Measurements from ENCODE around the gene DICER1. TPM values are rescaled to one million over a fixed set of nuclear protein-coding genes. Genes with fewer than 3 reads are reported as not detected.

Gene DICER1
- total RNA-seq, 1 donor from 2014 or later, result 33.1 TPM

DNA sequence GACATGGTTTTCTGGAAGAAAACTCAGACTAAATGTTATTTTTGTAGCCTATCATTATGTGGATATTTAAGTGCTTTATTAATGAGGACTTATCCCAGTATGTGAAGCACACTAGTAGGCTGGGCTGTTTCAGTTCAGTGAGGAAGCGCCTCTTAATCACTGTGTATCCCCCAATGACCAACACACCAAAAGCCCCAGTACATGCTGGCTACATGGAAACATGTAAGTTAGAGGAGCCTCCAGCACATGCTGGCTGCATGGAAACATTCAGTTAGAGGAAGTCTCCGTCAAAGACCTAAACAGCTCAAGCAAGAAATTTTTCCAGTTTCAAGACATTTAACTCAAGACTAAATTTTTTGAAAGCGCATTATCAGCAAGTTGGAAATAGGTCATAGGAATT, 26.8 kb downstream of the DICER1 start:
- intact Hi-C loops (cut with DNase I), result no loop called here
- DNase-seq (ENCODE audit: low spot score), result no peak

DNA sequence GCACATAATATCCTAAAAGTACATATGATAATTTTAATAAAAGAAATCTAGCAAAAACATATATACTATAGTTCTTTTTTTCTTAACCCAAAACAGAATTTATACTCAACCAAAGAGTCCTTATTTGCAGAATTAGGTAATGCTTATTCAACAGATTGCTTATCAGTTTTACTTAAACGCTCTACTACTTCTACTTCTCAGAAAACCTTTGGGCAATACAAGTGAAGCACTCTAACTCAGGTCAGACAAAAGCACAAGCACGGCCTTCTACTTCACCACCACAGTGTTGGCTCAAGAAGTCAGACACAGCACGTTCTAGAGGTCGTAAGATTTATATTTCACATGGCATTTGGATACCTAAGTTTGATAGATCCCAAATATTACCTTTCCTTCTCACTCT, 29.2 kb downstream of the DICER1 start:
- no peak for DNase-seq (ENCODE audit: low spot score)
- intact Hi-C loops (cut with DNase I), result no loop called here

DNA sequence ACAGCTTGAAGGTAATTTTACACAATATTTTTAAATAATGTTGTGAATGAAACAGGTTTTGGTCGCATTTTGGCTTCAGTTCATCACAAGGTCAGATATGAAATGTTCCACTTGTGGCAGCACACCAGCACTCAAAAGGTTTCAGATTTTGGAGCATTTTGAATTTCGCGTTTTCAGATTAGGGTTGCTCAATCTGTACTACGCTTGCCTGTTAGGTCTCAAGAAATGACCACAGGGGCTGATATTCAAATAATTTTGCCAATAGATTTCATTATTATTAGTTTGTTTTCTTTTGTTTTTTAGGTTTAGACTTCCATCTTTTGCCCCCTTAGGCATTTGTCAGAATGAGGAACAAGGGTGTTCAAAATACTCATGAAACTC, 29.8 kb downstream of the DICER1 start:
- intact Hi-C loops (cut with DNase I), result no loop called here

DNA sequence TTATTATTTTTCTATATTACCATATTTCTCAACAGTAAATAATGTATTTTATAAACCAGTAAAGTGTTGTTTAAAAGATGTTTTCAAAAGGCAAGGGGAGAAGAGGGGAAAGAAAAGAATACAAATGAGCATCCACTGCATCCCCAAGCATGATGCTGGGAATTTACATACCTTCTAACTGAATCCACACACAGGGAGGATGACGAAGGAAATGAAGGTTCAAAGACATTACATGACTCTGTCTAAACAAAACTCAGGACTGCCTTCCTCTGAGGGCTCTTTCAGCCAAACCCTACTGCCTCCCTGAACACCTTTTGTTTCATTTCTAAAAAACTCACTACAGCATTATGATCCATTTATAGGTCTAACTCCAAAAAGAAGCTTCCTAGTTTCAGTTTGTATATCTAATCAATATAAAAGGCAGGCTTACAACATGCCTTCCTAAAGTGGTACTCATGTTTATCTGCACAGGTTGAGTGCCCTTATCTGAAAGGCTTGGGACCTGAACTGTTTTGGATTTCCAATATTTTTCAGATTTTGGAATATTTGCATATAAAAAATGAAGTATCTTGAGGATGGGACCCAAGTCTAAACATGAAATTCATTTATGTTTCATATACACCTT, 30.3 kb downstream of the DICER1 start:
- intact Hi-C loops (cut with DNase I), result no loop called here
- no peak for DNase-seq (ENCODE audit: low spot score)

More for the DNA sequence above, 29.8 kb downstream of the DICER1 start:
- no peak for DNase-seq (ENCODE audit: low spot score)

DNA sequence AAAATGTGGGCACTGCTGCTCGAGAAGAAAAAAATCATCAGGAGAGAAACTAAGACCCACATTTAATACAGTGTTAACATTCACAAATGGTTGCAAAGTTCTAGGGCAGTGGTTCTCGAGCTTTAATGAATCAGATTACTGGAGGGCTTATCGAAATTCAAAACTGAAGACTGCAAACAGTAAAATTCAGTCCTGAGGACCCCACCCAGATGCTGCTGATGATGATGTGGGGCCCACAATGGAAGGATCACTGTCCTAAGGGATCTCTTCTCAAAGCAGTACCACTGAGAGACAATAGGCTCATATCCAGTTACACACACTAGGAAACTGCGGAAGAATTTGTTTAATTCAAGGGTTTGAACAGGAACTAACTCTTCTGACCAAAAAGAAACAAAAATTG, 31.4 kb downstream of the DICER1 start:
- no peak for DNase-seq (ENCODE audit: low spot score)
- intact Hi-C loops (cut with DNase I), result no loop called here

DNA sequence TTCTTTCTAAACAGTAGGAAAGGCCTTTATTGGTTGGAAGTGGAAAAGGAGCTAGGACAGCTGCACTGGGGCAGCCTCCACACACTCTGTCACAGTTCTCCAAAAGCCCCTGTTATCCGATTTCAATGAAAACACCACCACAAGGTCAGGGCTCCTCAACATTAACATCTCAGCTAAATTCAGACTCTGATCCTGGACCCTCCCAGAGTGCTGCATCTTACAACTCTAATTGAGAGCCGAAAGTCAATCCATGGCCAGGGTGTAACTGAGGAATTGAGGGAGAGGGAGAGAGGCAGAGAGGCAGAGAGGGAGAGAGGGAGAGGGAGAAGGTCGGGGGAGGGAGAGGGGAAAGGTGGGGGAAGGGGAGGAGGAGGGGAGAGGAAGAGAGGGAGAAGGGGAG, 32.1 kb downstream of the DICER1 start:
- intact Hi-C loops (cut with DNase I), result no loop called here
- no peak for DNase-seq (ENCODE audit: low spot score)

DNA sequence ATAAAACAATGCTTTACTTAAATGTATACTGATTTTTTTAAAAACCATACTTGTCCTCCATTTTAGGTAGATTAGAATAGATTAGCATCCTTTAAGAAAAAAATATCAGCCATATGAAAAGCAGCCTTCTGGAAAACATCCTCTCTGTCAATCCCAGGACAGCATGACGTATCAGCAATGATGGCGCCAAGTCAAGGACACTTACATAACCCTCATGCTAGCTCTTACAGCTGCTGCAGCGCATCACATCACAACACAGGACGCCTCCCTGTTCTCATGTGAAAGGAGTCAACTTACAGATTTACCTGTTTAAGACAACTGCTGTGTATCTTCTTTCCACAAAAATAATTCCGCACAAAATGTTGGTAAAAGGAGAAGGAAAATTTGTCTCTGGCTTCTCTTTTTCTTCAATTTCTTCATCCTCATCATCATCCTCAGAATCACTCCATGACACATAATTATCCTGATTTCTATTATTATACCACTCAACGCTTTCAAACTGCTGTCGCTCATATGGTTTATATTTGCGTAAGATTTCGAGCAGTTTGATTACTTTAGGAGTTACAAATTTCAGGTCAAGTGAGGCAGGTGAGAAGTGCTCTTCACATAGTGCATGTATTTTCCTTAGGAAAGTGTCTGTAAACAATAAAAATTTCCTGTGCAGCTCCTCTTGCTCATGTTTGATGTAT, 33.3 kb downstream of the DICER1 start:
- intact Hi-C loops (cut with DNase I), result no loop called here
- no peak for DNase-seq (ENCODE audit: low spot score)

DNA sequence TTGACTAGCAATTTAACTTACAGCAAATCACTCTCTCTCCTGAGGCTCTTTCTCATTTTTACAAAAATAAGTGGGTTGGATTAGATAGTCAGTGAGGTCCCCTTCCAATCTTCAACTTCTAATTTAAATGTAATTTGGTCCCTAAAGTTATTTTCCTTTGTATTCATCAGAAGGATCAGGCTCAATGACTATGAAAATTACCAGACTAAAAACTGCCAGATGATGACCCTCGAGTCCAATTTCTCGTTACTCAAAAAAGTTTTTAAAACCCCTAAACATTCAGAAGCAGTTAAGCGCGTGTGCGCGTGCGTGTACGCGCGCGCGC, 34.7 kb downstream of the DICER1 start:
- no peak for DNase-seq (ENCODE audit: low spot score)
- intact Hi-C loops (cut with DNase I), result no loop called here

DNA sequence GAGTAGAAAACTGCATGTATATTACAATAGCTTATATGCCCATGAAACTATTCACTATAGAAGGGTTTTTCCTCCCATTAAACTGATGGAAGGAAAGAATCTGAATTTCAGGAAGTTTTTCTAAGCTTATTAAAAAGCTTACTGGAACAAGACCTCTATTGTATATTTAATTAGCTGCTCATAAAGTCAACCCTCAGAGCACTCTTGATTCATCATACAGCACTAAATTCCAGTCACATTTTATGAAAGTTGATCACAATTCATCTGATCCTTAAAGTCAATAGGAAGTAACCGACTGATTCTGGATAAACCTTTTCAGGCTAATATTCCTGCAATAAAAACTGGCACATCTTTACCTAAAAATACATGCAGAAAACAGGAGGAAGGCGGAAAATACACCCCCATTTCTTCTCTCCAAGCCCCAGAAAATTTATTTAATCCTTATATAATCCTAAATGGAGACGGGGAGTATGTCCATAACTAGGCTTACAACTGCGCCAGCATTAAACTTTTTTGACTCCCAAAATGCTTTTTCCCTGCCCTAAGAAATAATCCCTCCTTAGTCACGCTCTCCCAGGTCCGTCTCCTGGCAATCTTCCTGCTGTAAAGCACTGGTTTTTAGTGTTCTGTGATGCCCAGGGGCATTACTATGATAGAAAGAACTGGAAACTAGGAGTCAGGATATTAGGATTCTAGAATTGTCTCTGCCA, 35.3 kb downstream of the DICER1 start:
- intact Hi-C loops (cut with DNase I), result no loop called here
- DNase-seq (ENCODE audit: low spot score), result no peak

DNA sequence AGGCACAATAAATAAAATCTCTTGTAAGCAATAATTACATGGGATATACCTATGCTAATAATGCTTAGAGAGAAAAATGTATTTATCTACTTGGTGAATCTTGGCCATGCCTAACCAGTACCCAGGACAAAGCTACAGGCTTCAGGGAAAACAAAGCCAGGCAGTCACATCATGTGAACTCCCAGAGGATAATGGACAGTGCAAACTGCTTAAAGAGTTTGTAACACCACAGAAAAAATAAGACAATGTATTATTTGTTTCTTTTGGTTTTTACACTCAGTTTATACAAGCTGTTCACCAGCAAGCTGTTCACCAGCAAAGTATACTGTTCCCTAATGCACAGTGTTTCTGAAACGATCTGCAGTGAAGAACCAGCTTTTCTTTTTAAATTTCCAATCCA, 38.0 kb downstream of the DICER1 start:
- no peak for DNase-seq (ENCODE audit: low spot score)
- intact Hi-C loops (cut with DNase I), result loop anchor here (10.0 kb wide), 1 partner anchor 315 kb away; no protein-coding TSS in a partner anchor

DNA sequence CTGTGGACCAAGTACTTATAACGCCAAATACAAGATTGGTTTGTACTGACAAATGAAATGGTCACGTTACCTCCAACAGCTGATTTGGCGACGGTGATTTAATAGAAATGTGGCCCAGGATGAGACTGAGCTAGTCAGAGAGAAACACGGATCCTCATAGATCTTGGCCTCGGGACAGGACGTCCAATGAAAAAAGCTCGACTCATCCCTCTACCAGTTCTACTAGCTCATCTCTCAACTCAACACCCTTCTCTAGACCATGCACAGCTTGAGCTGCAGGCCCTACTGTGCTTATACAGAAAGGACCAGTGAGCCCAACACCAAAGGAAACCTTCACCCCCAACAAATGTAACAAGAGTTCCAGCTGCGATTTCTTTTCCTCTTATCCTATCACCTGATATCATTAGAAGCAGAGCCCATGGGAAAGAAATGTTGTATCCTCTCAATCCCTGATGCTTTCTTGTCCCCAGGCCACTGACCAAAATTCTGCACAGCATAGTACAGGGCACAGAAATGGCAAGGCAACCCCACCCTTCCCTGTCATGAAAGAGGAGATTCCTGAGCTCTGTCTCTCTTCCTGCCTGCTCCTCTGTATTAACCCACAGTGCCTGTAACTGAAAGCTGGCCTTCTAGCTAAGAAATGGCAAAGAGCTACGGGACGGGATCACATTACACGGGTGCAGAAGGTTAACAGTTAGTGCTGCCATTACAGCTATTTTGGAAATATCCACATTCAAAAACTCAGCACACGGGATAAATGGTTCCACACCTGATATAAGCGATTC, 39.2 kb downstream of the DICER1 start:
- no peak for DNase-seq (ENCODE audit: low spot score)
- intact Hi-C loops (cut with DNase I), result loop anchor here (10.0 kb wide), 1 partner anchor 317 kb away; no protein-coding TSS in a partner anchor

DNA sequence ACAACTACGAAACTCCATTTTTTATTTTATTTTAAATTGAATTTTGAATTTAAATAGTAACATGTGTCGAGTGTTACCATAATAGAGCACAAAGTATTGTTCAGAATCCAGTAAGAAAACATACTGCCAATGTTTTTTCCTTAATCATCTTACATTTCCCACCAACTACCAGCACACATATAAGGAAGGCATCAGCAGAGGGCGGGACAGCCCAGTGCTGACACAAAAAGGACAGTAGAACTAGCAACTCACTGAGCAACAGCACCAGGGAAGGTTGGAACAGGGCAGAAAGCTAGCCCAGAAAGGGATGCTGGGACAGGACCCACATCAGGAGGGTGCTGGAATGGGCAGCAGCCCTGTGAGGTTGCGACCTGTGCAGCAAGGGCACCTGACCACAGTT, 43.9 kb downstream of the DICER1 start:
- intact Hi-C loops (cut with DNase I), result loop anchor here (10.0 kb wide), 1 partner anchor 321 kb away; no protein-coding TSS in a partner anchor
- DNase-seq (ENCODE audit: low spot score), result no peak

DNA sequence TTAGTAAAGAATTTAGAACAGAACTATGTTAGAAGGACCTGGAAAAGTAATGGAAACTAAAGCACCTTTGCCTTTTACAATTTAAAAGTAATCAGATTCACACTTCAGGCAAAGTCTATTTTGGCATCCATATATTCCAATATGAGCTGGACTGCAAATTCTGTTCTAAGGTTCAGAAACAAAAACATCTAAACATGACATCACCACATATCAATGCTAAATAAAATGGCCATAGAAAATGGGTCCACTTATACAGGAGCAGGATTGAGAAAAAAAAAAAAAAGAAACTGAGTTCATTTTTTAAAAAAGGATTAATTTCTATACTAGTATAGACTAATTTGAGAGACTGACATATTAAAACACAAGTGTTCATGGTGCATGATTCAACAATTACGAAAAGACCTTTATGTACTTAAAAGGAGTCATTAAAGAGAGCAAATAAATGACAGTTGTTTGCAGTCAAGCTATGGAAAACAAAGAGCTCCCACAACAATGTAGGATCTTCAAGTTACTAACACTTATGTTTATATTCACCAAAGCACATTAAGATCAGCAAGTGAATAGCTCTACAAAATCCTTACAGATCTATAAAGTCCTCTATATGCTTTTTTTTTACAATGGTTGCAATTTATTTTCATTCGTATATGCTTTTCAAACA, 45.7 kb downstream of the DICER1 start:
- no peak for DNase-seq (ENCODE audit: low spot score)
- intact Hi-C loops (cut with DNase I), result loop anchor here (10.0 kb wide), 1 partner anchor 323 kb away; no protein-coding TSS in a partner anchor

DNA sequence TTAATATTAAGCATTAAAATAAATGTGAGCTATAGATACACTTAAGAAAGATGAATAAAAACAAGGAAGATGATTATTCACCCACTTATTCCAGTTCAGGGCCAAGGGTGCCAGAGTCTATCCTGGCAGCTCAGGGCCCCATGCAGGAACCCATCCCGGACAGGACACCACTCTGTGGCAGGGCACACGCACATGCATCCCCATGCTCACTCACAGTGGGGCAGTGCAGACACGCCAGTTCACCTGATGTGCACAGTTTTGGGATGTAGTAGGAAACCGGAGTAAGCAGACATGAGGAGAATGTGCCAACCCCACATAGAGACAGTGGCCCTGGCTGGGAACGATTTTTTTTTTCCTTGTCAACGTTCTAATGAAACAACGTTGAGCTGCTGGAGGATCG, 47.2 kb downstream of the DICER1 start:
- intact Hi-C loops (cut with DNase I), result loop anchor here (10.0 kb wide), 1 partner anchor 325 kb away; no protein-coding TSS in a partner anchor
- DNase-seq (ENCODE audit: low spot score), result no peak

DNA sequence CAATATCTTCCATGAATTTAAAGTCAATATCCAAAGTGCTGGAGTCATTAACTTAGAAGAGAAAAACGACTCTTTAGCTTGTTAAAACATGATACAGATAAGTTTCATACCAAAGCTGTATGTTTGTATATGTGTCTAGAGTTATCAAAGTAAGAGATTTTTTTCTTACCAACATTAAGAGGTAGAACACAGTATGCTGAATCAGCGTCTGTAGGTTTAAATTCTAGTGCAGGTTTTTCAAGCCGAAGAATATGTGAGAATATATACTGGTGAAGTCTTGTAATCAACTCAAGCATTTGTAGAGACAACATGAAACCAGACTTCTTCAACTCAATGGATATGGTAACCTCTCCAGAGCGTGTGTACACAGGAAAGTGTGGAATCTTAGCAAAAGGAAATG, 49.6 kb downstream of the DICER1 start:
- intact Hi-C loops (cut with DNase I), result loop anchor here (10.0 kb wide), 1 partner anchor 333 kb away; the partner anchor contains the start of gene GSC
- DNase-seq (ENCODE audit: low spot score), result no peak

DNA sequence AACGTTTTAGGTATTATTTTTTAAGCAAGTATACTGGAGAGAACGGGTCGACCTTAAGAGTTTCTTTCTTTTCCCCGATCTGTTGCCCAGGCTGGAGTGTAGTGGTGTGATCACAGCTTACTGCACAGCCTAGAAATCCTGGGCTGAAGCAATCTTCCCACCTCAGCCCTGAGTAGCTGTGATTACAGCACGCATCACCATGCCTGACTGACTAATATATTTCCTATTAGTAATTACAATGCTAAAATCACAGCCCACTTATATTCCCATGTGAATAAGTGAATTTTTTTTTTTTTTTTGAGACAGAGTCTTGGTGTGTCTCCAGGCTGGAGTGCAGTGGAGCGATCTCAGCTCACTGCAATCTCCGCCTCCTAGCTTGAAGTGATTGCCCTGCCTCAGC, 50.4 kb downstream of the DICER1 start:
- intact Hi-C loops (cut with DNase I), result loop anchor here (10.0 kb wide), 1 partner anchor 332 kb away; the partner anchor contains the start of gene GSC
- DNase-seq (ENCODE audit: low spot score), result no peak

DNA sequence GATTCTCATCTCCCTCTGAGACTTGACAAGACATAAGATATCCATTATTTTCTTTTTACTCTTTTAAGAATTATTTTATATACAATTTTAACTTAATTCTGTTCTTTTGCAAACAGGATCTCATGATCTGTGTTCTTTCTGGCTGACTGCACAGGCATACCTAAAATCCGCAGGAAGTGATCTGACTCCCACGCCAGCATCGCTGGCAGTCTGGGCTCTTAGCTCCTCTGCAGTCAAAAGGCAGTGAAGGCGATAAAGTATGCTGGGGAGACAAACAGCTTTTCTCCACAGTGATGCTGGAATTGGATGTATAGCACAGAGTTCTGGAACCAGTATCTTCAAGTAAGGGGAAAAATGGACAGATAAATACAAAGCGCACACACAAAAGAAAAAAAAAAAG, 52.4 kb downstream of the DICER1 start:
- intact Hi-C loops (cut with DNase I), result loop anchor here (5.0 to 10.0 kb wide), 2 partner anchors 330 to 418 kb away; partner anchors contain the start of gene GSC
- DNase-seq (ENCODE audit: low spot score), result no peak

DNA sequence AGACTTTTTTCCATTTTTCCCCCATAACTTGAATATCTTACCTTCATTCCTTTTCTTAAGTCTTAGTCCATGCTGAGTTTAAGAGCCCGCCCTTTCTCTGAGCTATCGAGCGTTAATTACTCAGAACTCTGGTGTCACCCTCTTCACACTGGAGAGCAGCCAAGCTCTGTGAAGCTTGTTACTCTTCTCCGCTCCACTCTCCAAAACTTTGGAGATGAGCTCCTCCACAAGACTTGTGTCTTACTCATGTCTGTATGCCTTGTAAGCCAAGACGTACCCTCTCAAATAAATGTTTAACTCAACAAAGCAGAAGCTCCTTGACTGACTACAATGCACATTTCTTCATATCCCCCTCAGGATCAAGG, 54.7 kb downstream of the DICER1 start:
- intact Hi-C loops (cut with DNase I), result loop anchor here (5.0 to 10.0 kb wide), 2 partner anchors 328 to 415 kb away; partner anchors contain the start of gene GSC

More for the DNA sequence above, 54.7 kb downstream of the DICER1 start:
- DNase-seq (ENCODE audit: low spot score), result no peak

Data from cardiac septum (tissue), 1 donor.